CD4-positive, alpha-beta T cell (primary cell): ENCODE data around the gene AKR1C2. TPM values are rescaled to one million over a fixed set of nuclear protein-coding genes. Genes with fewer than 3 reads are reported as not detected.
"Not testable (repeated sequence)": the region's sequence is repeated elsewhere in the genome, so short reads cannot be mapped to it uniquely, and the experiment has no call there.

ENCODE experiments used
- ATAC-seq: fragments of 200-7000 bp; cut with Tn5 transposase; one replicate; pipeline ENCODE4 v1.10.0; 2022; ENCODE audit warnings: mild to moderate bottlenecking; ENCODE audit not compliant: poor library complexity
- CTCF ChIA-PET: fragments of 350-600 bp; sonication (Branson Sonifier 250); formaldehyde crosslinking; loops from one replicate; lab custom pipeline; 2021; ENCODE audit warnings: antibody characterized with exemption, inconsistent platforms; lab: Charles Lee
- POLR2A ChIA-PET: fragments of 350-600 bp; sonication (Branson Sonifier 250); formaldehyde crosslinking; loops from one replicate; lab custom pipeline; 2021; ENCODE audit warnings: antibody characterized with exemption, inconsistent platforms; lab: Charles Lee
- DNase-seq, 14 experiments: peaks; one replicate each; pipeline ENCODE4 v3.0.0-alpha.2; 2013 to 2020; ENCODE audit warnings: mixed read lengths in 2 of 14
- H3K27ac ChIP-seq, 2 donors: one replicate each; pipeline versions ENCODE4 v1.5.1 to v1.7.0; 2013; ENCODE audit warnings: low read length in 2 of 2, low read depth in 1 of 2, mild to moderate bottlenecking in 1 of 2
- H3K27me3 ChIP-seq, 2 experiments: 1 replicate in 1 of 2; 2 replicates in 1 of 2; pipeline versions ENCODE4 v1.6.1 to v1.7.0; 2013; ENCODE audit warnings: low read length in 2 of 2, control low read depth in 1 of 2, mild to moderate bottlenecking in 1 of 2, moderate library complexity in 1 of 2; ENCODE audit not compliant: insufficient read depth in 2 of 2, control insufficient read depth in 1 of 2
- H3K36me3 ChIP-seq: one replicate; pipeline ENCODE4 v1.6.1; 2013; ENCODE audit warnings: low read length, control low read depth; ENCODE audit not compliant: insufficient read depth
- H3K4me1 ChIP-seq: one replicate; pipeline ENCODE4 v1.6.1; 2013; ENCODE audit warnings: low read length, control low read depth; ENCODE audit not compliant: insufficient read depth
- H3K4me3 ChIP-seq: one replicate; pipeline ENCODE4 v1.5.1; 2013; ENCODE audit warnings: mild to moderate bottlenecking, low read length, moderate library complexity
- H3K9me3 ChIP-seq, 2 experiments: 1 replicate in 1 of 2; 2 replicates in 1 of 2; pipeline versions ENCODE4 v1.6.1 to v1.7.0; 2013; ENCODE audit warnings: low read length in 2 of 2, mild to moderate bottlenecking in 2 of 2, control low read depth in 1 of 2, moderate library complexity in 1 of 2; ENCODE audit not compliant: control insufficient read depth in 1 of 2, insufficient read depth in 1 of 2
- H3K27ac Mint-ChIP-seq: one replicate; pipeline ENCODE4 v1.8.0; 2020; ENCODE audit warnings: mixed read lengths
- H3K27me3 Mint-ChIP-seq: one replicate; pipeline ENCODE4 v1.8.0; 2021; ENCODE audit warnings: mixed read lengths
- H3K36me3 Mint-ChIP-seq: one replicate; pipeline ENCODE4 v1.8.0; 2021; ENCODE audit warnings: low read depth, mixed read lengths
- H3K4me1 Mint-ChIP-seq: one replicate; pipeline ENCODE4 v1.8.0; 2021; ENCODE audit warnings: low read depth, mixed read lengths
- H3K4me3 Mint-ChIP-seq: one replicate; pipeline ENCODE4 v1.8.0; 2020; ENCODE audit warnings: mild to moderate bottlenecking, mixed read lengths
- H3K9me3 Mint-ChIP-seq: one replicate; pipeline ENCODE4 v1.8.0; 2020; ENCODE audit warnings: mixed read lengths
- CTCF ChIP-seq: fragments of 200-600 bp; IDR thresholded peaks from one replicate; pipeline ENCODE4 v1.8.0; 2022; ENCODE audit warnings: antibody characterized with exemption, mild to moderate bottlenecking
- intact Hi-C, 2 experiments: fragments of 100-400 bp; cut with DNase I in 1 of 2; cut with micrococcal nuclease in 1 of 2; formaldehyde crosslinking; loops; one replicate each; pipeline versions ENCODE4 v1.15.1 to v1.9.0; 2023 to 2025; cut with DNase I, micrococcal nuclease
- total RNA-seq, 174 experiments: library from RNA in 2 of 174; stranded (reverse) in 2 of 174; gene quantifications; one replicate each; pipeline ENCODE4 v1.2.3 and lab custom pipeline; 2021 to 2026

AKR1C2 gene
- total RNA-seq, 2 experiments from 2014 or later: 0.41 TPM; not detected in 1

GRCh38 chr10:5002013-5002727 lies 1.5 kb downstream of the AKR1C2 start:
- Histone ChIP-seq H3K9me3 (peaks cover 0 to 3% of the 10 kb centered on the region in 2 experiments), H3K4me3 (no peak overlapping the region), H3K27me3 (no peaks in the 10 kb centered on the region), H3K4me1 (no peaks in the 10 kb centered on the region), H3K27ac (no peak overlapping the region), H3K36me3 (no peaks in the 10 kb centered on the region)
- Mint-ChIP-seq H3K4me1 (no peaks in the 10 kb centered on the region), H3K9me3 (no peaks in the 10 kb centered on the region), H3K27me3 (no peaks in the 10 kb centered on the region), H3K27ac (no peak overlapping the region), H3K36me3 (no peaks in the 10 kb centered on the region), H3K4me3 (no peak overlapping the region)
- POLR2A ChIA-PET: no interaction called here
- intact Hi-C loops: no loop called here
- DNase-seq (no peak), ATAC-seq (no peak)
- TF ChIP-seq CTCF: no peak
- CTCF ChIA-PET: no interaction called here

GRCh38 chr10:4998671-4999070 lies 5.0 kb downstream of the AKR1C2 start:
- no peak overlapping the region for H3K4me3 ChIP-seq
- H3K27me3 ChIP-seq: no peaks in the 10 kb centered on the region
- no peak for TF ChIP-seq CTCF
- Mint-ChIP-seq H3K27me3 (no peaks in the 10 kb centered on the region), H3K36me3 (no peaks in the 10 kb centered on the region), H3K4me3 (no peak overlapping the region), H3K4me1 (no peaks in the 10 kb centered on the region), H3K27ac (no peak overlapping the region), H3K9me3 (no peaks in the 10 kb centered on the region)
- ATAC-seq: no peak
- ChIA-PET POLR2A (no interaction called here), CTCF (no interaction called here)
- DNase-seq: no peak
- no peak overlapping the region for H3K27ac ChIP-seq
- H3K36me3 ChIP-seq: no peaks in the 10 kb centered on the region
- H3K4me1 ChIP-seq: no peaks in the 10 kb centered on the region
- no peaks in the 10 kb centered on the region for H3K9me3 ChIP-seq
- intact Hi-C loops: no loop called here

- H3K27me3 Mint-ChIP-seq, POLR2A ChIA-PET, DNase-seq, CTCF ChIA-PET, H3K9me3 ChIP-seq, H3K27ac ChIP-seq, H3K36me3 ChIP-seq, ATAC-seq, intact Hi-C loops, H3K4me3 ChIP-seq, H3K36me3 Mint-ChIP-seq, H3K4me3 Mint-ChIP-seq, H3K27ac Mint-ChIP-seq, H3K9me3 Mint-ChIP-seq, H3K4me1 Mint-ChIP-seq, H3K4me1 ChIP-seq, H3K27me3 ChIP-seq: not testable (repeated sequence)
These were observed 9.4 kb downstream of the AKR1C2 start for GRCh38 chr10:4994260-4994659.

- H3K27me3 ChIP-seq, H3K27me3 Mint-ChIP-seq, POLR2A ChIA-PET, H3K4me1 ChIP-seq, H3K9me3 Mint-ChIP-seq, H3K27ac ChIP-seq, intact Hi-C loops, H3K9me3 ChIP-seq, H3K36me3 Mint-ChIP-seq, H3K4me3 Mint-ChIP-seq, H3K4me3 ChIP-seq, H3K4me1 Mint-ChIP-seq, DNase-seq, CTCF ChIA-PET, ATAC-seq, H3K36me3 ChIP-seq, H3K27ac Mint-ChIP-seq: not testable (repeated sequence)
These were observed 11.1 kb downstream of the AKR1C2 start for GRCh38 chr10:4992564-4992963.

- H3K27me3 ChIP-seq, POLR2A ChIA-PET, H3K9me3 Mint-ChIP-seq, ATAC-seq, H3K27ac ChIP-seq, H3K36me3 ChIP-seq, H3K27ac Mint-ChIP-seq, intact Hi-C loops, H3K27me3 Mint-ChIP-seq, H3K9me3 ChIP-seq, H3K4me1 Mint-ChIP-seq, H3K4me3 ChIP-seq, H3K4me3 Mint-ChIP-seq, CTCF ChIA-PET, DNase-seq, H3K4me1 ChIP-seq, H3K36me3 Mint-ChIP-seq: not testable (repeated sequence)
These were observed 12.2 kb downstream of the AKR1C2 start for GRCh38 chr10:4991463-4991862.
